GM19455 (cell line): ENCODE data around the gene ADCY9.
"Not testable (repeated sequence)": the region's sequence is repeated elsewhere in the genome, so short reads cannot be mapped to it uniquely, and the experiment has no call there.

ENCODE experiments used
- ATAC-seq: cut with Tn5 transposase; IDR thresholded peaks from one replicate; pipeline ENCODE4 v1.9.1; 2021; ENCODE audit not compliant: unreplicated experiment

The ADCY9 gene

GRCh38 chr16:3927147-3927546 lies 189.1 kb downstream of the ADCY9 start:
- ATAC-seq: not testable (repeated sequence)

GRCh38 chr16:3924763-3925162 lies 191.5 kb downstream of the ADCY9 start:
- ATAC-seq: no peak

GRCh38 chr16:3922241-3922640 lies 194.0 kb downstream of the ADCY9 start:
- no peak for ATAC-seq

GRCh38 chr16:3920206-3920605 lies 196.0 kb downstream of the ADCY9 start:
- ATAC-seq: no peak

- no peak for ATAC-seq
These were observed 196.8 kb downstream of the ADCY9 start for GRCh38 chr16:3919413-3919812.

- no peak for ATAC-seq
These were observed 200.6 kb downstream of the ADCY9 start for GRCh38 chr16:3915426-3916260.

GRCh38 chr16:3912897-3913296 lies 203.3 kb downstream of the ADCY9 start:
- ATAC-seq: no peak
